ENCODE results near the gene SORCS2.
A peak's percentile ranks its signal among the peaks of the same experiment; 100 is the strongest.

Gene SORCS2

DNA sequence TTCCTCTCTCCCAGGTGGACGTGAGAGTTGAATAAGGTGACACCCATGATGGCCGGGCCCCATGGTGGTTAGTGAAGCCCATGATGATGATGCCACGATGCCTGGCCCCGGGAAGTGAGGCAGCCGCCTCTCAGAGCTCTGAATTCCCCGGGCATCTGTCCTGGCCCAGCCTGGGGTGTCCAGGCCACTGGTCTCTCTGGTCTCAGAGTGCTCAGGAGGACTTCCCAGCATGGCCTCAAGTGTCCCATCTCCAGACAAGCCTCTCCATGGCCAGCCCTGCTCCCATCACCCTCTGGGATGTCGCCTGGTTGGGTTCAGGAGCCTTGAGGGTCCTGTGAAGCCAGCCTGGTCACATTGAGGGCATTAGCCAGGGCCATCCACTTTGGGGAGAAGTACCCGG lies 267.1 kb downstream of the SORCS2 start:
- TF ChIP-seq FOXM1 (IDR thresholded peaks at IDR 0.05; ENCODE audit: borderline replicate concordance, low read depth) (no peak), EP300 (IDR thresholded peaks at IDR 0.05; ENCODE audit: borderline replicate concordance) (no peak), TEAD4 (IDR thresholded peaks at IDR 0.05) (no peak), CEBPB (IDR thresholded peaks at IDR 0.05) (no peak), CREB1 (IDR thresholded peaks at IDR 0.05; ENCODE audit: low read depth) (no peak), ZBTB7A (IDR thresholded peaks at IDR 0.05; ENCODE audit: low read depth) (no peak), TAF1 (IDR thresholded peaks at IDR 0.05; ENCODE audit: low read depth) (no peak), NFIC (IDR thresholded peaks at IDR 0.05) (no peak), EGR1 (IDR thresholded peaks at IDR 0.05) (no peak), YY1 (IDR thresholded peaks at IDR 0.05; ENCODE audit: low read depth) (no peak), RAD21 (IDR thresholded peaks at IDR 0.05; ENCODE audit: low read depth) (no peak), TCF12 (IDR thresholded peaks at IDR 0.05; ENCODE audit: low read depth) (no peak)
- TF ChIP-seq, protein P1, sequence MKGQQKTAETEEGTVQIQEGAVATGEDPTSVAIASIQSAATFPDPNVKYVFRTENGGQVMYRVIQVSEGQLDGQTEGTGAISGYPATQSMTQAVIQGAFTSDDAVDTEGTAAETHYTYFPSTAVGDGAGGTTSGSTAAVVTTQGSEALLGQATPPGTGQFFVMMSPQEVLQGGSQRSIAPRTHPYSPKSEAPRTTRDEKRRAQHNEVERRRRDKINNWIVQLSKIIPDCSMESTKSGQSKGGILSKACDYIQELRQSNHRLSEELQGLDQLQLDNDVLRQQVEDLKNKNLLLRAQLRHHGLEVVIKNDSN (IDR thresholded peaks at IDR 0.05), result no peak
- TF ChIP-seq, protein P2, sequence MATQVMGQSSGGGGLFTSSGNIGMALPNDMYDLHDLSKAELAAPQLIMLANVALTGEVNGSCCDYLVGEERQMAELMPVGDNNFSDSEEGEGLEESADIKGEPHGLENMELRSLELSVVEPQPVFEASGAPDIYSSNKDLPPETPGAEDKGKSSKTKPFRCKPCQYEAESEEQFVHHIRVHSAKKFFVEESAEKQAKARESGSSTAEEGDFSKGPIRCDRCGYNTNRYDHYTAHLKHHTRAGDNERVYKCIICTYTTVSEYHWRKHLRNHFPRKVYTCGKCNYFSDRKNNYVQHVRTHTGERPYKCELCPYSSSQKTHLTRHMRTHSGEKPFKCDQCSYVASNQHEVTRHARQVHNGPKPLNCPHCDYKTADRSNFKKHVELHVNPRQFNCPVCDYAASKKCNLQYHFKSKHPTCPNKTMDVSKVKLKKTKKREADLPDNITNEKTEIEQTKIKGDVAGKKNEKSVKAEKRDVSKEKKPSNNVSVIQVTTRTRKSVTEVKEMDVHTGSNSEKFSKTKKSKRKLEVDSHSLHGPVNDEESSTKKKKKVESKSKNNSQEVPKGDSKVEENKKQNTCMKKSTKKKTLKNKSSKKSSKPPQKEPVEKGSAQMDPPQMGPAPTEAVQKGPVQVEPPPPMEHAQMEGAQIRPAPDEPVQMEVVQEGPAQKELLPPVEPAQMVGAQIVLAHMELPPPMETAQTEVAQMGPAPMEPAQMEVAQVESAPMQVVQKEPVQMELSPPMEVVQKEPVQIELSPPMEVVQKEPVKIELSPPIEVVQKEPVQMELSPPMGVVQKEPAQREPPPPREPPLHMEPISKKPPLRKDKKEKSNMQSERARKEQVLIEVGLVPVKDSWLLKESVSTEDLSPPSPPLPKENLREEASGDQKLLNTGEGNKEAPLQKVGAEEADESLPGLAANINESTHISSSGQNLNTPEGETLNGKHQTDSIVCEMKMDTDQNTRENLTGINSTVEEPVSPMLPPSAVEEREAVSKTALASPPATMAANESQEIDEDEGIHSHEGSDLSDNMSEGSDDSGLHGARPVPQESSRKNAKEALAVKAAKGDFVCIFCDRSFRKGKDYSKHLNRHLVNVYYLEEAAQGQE (IDR thresholded peaks at IDR 0.05; ENCODE audit: low read depth), result no peak
- TF ChIP-seq, protein P3, sequence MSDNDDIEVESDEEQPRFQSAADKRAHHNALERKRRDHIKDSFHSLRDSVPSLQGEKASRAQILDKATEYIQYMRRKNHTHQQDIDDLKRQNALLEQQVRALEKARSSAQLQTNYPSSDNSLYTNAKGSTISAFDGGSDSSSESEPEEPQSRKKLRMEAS (IDR thresholded peaks at IDR 0.05), result no peak

DNA sequence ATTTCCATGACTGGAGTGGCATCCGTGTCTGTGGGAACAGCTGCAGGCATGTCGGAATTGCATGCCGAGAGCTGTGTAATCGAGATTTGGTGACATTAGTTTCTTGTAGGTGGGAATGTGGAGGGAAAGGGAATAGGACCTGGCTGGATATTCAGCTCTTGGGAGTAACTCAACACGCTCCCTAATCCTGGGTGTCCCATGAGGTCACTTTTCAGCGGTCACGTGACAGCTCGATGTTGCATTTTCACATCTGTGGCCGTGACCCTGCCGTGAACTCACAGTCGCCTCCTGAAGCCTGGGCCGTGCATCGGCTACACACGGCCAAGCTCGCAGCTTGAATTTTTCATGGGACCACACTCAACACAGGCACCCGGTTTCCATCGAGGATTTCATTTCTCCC lies 268.2 kb downstream of the SORCS2 start:
- no peak for TF ChIP-seq ZBTB7A (IDR thresholded peaks at IDR 0.05; ENCODE audit: low read depth)
- TF ChIP-seq, protein P1 (IDR thresholded peaks at IDR 0.05), result peak; percentile 41

DNA sequence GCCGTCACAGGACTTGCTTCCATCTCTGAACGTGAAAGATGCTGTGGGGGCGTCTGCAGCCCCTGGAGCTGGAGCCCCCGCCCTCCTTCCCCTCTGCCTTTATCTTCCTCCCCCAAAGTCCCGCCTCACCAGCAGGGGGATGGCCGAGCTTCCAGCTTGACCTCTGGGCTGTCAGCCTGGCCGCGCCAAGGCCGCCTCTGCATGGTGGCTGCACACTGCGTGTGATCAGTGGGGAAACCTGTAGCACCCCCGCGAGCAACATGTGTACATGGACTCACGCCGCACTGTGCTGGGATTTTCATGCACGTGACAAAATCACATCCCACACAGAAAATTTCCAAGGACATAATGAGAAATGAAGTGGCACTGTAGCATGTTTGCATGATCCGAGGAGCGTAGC lies 268.9 kb downstream of the SORCS2 start:
- TF ChIP-seq FOXM1 (IDR thresholded peaks at IDR 0.05; ENCODE audit: borderline replicate concordance, low read depth) (no peak), TAF1 (IDR thresholded peaks at IDR 0.05; ENCODE audit: low read depth) (no peak), TCF12 (IDR thresholded peaks at IDR 0.05; ENCODE audit: low read depth) (no peak), YY1 (IDR thresholded peaks at IDR 0.05; ENCODE audit: low read depth) (no peak)
- TF ChIP-seq, protein P3 (IDR thresholded peaks at IDR 0.05), result no peak

DNA sequence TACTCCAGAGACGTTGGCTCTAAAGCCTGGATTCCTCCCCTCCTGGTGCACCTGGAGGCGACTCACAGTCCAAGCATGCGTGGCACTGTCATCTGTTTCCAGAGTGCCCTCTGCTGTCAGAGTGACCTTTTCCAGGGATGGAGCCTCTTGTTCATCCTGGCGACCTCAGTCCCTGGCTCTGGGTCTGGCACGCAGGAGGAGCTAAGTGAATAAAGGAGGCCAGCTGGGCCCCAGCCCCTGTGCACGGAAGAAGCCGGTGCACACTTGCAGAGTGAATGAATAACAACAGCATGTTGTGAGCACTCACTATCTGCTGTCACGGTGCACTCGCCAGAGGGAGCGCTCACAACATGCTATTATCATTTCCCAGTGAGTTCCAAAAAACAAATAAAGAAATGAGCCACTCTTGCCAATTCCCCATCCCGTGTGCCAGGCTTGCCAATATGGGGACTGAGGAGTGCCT lies 270.2 kb downstream of the SORCS2 start:
- TF ChIP-seq YY1 (IDR thresholded peaks at IDR 0.05; ENCODE audit: low read depth), result no peak
- TF ChIP-seq RAD21 (IDR thresholded peaks at IDR 0.05; ENCODE audit: low read depth), result peak; percentile 50

DNA sequence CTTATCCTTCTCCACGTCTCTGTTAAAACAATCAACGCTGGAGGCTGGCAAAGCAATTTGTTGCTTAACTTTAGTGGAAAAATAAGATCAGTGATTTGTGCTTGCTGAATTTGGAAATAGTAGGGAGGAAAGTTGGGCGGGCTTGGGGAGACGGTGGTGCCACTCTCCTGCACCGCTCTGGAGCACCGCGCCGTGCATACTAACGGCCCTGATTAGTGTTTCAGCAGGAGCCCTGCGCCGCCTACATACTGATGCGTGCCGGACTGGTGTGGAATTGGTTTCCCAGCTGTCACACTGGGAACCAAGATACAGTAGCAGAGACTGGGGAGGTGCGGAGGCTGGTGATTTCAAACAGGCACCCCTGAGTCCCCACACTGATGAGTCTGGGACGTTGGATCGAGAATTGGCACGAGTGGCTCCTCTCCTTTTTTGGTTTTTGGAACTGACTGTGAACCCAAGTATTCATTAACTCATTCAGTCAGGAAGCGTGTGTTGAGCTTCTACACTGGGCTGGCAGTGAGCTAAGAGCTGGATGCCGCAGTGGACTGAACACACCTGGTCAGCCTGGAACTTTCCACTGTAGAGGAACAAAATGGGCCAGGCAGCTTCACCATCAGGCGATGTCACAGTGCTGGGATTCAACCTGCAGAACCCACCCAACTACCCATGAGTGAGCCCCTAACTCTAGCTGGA lies 271.4 kb downstream of the SORCS2 start:
- no peak for TF ChIP-seq NFIC (IDR thresholded peaks at IDR 0.05)

DNA sequence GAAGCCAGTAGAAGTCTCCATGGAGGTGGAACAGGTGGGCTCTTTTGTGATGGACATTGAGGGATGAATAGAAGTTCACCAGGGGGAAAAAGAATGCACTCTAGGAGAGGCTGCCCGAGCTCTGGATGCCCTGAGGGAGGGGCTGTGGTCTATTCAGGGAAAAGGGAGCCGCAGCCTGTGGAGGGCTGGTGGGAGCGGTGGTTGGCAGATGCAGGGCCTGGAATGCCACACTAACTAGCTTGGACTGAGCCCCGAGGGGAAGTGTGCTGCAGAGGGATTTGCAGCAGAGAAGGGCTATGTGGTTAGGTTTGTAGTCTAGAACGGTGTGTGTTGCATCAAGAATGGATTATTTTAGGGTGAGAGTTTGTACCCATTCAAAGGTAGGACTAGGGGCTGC lies 271.9 kb downstream of the SORCS2 start:
- TF ChIP-seq ZBTB7A (IDR thresholded peaks at IDR 0.05; ENCODE audit: low read depth) (no peak), YY1 (IDR thresholded peaks at IDR 0.05; ENCODE audit: low read depth) (no peak), EGR1 (IDR thresholded peaks at IDR 0.05) (no peak), NFIC (IDR thresholded peaks at IDR 0.05) (no peak), CEBPB (IDR thresholded peaks at IDR 0.05) (no peak), TAF1 (IDR thresholded peaks at IDR 0.05; ENCODE audit: low read depth) (no peak), TEAD4 (IDR thresholded peaks at IDR 0.05) (no peak), FOXM1 (IDR thresholded peaks at IDR 0.05; ENCODE audit: borderline replicate concordance, low read depth) (no peak), CREB1 (IDR thresholded peaks at IDR 0.05; ENCODE audit: low read depth) (no peak), TCF12 (IDR thresholded peaks at IDR 0.05; ENCODE audit: low read depth) (no peak), RAD21 (IDR thresholded peaks at IDR 0.05; ENCODE audit: low read depth) (no peak)
- TF ChIP-seq, protein P3 (IDR thresholded peaks at IDR 0.05), result no peak
- TF ChIP-seq, protein P1 (IDR thresholded peaks at IDR 0.05), result no peak

DNA sequence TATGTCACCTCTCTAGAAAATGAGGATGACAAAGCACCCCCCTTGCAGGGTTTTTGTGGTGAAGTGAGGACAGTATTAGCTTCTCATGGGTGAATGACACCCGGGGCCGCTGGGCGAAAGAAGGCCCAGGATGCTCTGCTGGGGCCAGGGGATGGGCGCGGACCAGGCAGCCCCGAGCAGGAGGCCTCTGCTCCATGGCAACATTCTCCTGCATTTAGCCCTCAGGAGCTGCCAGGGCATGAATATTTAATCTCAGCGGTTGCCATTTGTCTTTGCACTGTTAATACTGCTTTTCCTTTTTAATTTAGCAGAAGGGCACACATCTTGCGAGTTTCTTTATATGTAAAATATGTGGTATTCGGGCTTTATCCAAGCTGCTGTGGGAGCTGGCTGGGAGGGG lies 272.7 kb downstream of the SORCS2 start:
- TF ChIP-seq CREB1 (IDR thresholded peaks at IDR 0.05; ENCODE audit: low read depth) (no peak), ZBTB7A (IDR thresholded peaks at IDR 0.05; ENCODE audit: low read depth) (no peak), TEAD4 (IDR thresholded peaks at IDR 0.05) (no peak), TCF12 (IDR thresholded peaks at IDR 0.05; ENCODE audit: low read depth) (no peak), NFIC (IDR thresholded peaks at IDR 0.05) (no peak)
- TF ChIP-seq, protein P2 (IDR thresholded peaks at IDR 0.05; ENCODE audit: low read depth), result no peak
- TF ChIP-seq, protein P1 (IDR thresholded peaks at IDR 0.05), result no peak
- TF ChIP-seq, protein P3 (IDR thresholded peaks at IDR 0.05), result no peak

Data from Ishikawa (cell line).